ENCODE results near the gene KCNK18.

Gene KCNK18

GRCh38 chr10:117169480-117169879 lies 27.8 kb upstream of the KCNK18 start:
- DNase-seq (no peak), ATAC-seq (ENCODE audit: insufficient read depth, low read depth) (no peak)
- H3K4me3 ChIP-seq (ENCODE audit: low read depth in 1 of 2, low read length in 2 of 2): no peak overlapping the region
- no peaks in the 10 kb centered on the region for H3K79me2 ChIP-seq (ENCODE audit: insufficient read depth, low read length)
- H3K4me1 ChIP-seq (ENCODE audit: insufficient read depth, low read length): peaks cover 5% of the 10 kb centered on the region
- H3K36me3 ChIP-seq (ENCODE audit: insufficient read depth, low read length): no peaks in the 10 kb centered on the region
- H3K9ac ChIP-seq (ENCODE audit: low read depth, low read length): no peak overlapping the region
- no peaks in the 10 kb centered on the region; the same call in 1 of the 2 replicates for H4K20me1 ChIP-seq (ENCODE audit: insufficient read depth, low read length)
- H2AFZ ChIP-seq (ENCODE audit: low read depth, low read length): no peak overlapping the region
- H3K27me3 ChIP-seq (ENCODE audit: insufficient read depth, low read length, poor library complexity): no peaks in the 10 kb centered on the region
- H3K27ac ChIP-seq (ENCODE audit: low read length): no peak overlapping the region
- TF ChIP-seq, protein P1, sequence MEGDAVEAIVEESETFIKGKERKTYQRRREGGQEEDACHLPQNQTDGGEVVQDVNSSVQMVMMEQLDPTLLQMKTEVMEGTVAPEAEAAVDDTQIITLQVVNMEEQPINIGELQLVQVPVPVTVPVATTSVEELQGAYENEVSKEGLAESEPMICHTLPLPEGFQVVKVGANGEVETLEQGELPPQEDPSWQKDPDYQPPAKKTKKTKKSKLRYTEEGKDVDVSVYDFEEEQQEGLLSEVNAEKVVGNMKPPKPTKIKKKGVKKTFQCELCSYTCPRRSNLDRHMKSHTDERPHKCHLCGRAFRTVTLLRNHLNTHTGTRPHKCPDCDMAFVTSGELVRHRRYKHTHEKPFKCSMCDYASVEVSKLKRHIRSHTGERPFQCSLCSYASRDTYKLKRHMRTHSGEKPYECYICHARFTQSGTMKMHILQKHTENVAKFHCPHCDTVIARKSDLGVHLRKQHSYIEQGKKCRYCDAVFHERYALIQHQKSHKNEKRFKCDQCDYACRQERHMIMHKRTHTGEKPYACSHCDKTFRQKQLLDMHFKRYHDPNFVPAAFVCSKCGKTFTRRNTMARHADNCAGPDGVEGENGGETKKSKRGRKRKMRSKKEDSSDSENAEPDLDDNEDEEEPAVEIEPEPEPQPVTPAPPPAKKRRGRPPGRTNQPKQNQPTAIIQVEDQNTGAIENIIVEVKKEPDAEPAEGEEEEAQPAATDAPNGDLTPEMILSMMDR (IDR thresholded peaks at IDR 0.05; ENCODE audit: borderline replicate concordance, extremely low read depth, low read length, poor library complexity, severe bottlenecking): no peak
- TF ChIP-seq EZH2 (IDR thresholded peaks at IDR 0.05; ENCODE audit: borderline replicate concordance, low read depth, low read length, severe bottlenecking): no peak
- H3K9me3 ChIP-seq (ENCODE audit: insufficient read depth, low read length, severe bottlenecking): no peaks in the 10 kb centered on the region
- H3K4me2 ChIP-seq (ENCODE audit: insufficient read depth, low read length): no peak overlapping the region

DNA sequence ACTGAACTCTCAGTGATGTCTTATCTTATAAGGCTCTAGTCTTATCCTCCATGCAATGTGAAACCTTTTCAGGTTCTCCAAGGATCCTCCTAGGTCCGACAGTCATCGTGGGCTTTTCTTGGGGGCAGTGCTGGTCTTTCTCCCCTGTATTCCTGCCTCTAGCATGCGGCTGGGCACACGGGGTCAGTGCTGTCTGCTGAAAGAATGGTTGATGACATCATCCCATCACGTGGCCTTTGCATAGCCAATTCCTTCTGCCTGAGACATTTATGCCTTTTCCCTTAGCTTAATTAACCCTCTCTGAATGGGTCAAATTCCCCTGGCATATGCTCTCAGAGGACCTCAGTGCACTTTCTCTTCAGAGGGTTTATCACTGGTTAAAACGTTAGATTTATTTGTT lies 27.0 kb upstream of the KCNK18 start:
- no peaks in the 10 kb centered on the region for H3K27me3 ChIP-seq (ENCODE audit: insufficient read depth, low read length, poor library complexity)
- no peak for TF ChIP-seq EZH2 (IDR thresholded peaks at IDR 0.05; ENCODE audit: borderline replicate concordance, low read depth, low read length, severe bottlenecking)
- TF ChIP-seq, protein P1 (IDR thresholded peaks at IDR 0.05; ENCODE audit: borderline replicate concordance, extremely low read depth, low read length, poor library complexity, severe bottlenecking): no peak
- DNase-seq: no peak

GRCh38 chr10:117174439-117175214 lies 22.7 kb upstream of the KCNK18 start:
- TF ChIP-seq EZH2 (IDR thresholded peaks at IDR 0.05; ENCODE audit: borderline replicate concordance, low read depth, low read length, severe bottlenecking): no peak
- TF ChIP-seq, protein P1 (IDR thresholded peaks at IDR 0.05; ENCODE audit: borderline replicate concordance, extremely low read depth, low read length, poor library complexity, severe bottlenecking): peak; percentile 88
- H3K9ac ChIP-seq (ENCODE audit: low read depth, low read length): no peak overlapping the region
- no peaks in the 10 kb centered on the region for H3K9me3 ChIP-seq (ENCODE audit: insufficient read depth, low read length, severe bottlenecking)
- peak overlapping the region in 1 of 2 experiments; percentile 32; a peak in 2 of 4 replicates for H3K4me3 ChIP-seq (ENCODE audit: low read depth in 1 of 2, low read length in 2 of 2)
- H3K36me3 ChIP-seq (ENCODE audit: insufficient read depth, low read length): no peaks in the 10 kb centered on the region
- peaks cover 11% of the 10 kb centered on the region for H3K4me1 ChIP-seq (ENCODE audit: insufficient read depth, low read length)
- peak overlapping the region; percentile 73 for H2AFZ ChIP-seq (ENCODE audit: low read depth, low read length)
- H3K27me3 ChIP-seq (ENCODE audit: insufficient read depth, low read length, poor library complexity): no peaks in the 10 kb centered on the region
- H3K27ac ChIP-seq (ENCODE audit: low read length): peak overlapping the region; percentile 32
- no peaks in the 10 kb centered on the region for H4K20me1 ChIP-seq (ENCODE audit: insufficient read depth, low read length)
- DNase-seq (peak; percentile 83), ATAC-seq (ENCODE audit: insufficient read depth, low read depth) (peak; percentile 92)
- H3K79me2 ChIP-seq (ENCODE audit: insufficient read depth, low read length): no peaks in the 10 kb centered on the region
- peak overlapping the region; percentile 59 for H3K4me2 ChIP-seq (ENCODE audit: insufficient read depth, low read length)

More for the DNA sequence above, 27.0 kb upstream of the KCNK18 start:
- no peak overlapping the region for H3K4me3 ChIP-seq (ENCODE audit: low read depth in 1 of 2, low read length in 2 of 2)
- no peak overlapping the region for H3K4me2 ChIP-seq (ENCODE audit: insufficient read depth, low read length)
- H3K9ac ChIP-seq (ENCODE audit: low read depth, low read length): no peak overlapping the region
- no peaks in the 10 kb centered on the region for H3K9me3 ChIP-seq (ENCODE audit: insufficient read depth, low read length, severe bottlenecking)
- no peaks in the 10 kb centered on the region for H3K79me2 ChIP-seq (ENCODE audit: insufficient read depth, low read length)
- no peak for ATAC-seq (ENCODE audit: insufficient read depth, low read depth)
- peaks cover 11% of the 10 kb centered on the region for H3K4me1 ChIP-seq (ENCODE audit: insufficient read depth, low read length)
- no peaks in the 10 kb centered on the region for H3K36me3 ChIP-seq (ENCODE audit: insufficient read depth, low read length)
- no peak overlapping the region for H3K27ac ChIP-seq (ENCODE audit: low read length)
- no peak overlapping the region for H2AFZ ChIP-seq (ENCODE audit: low read depth, low read length)
- no peaks in the 10 kb centered on the region; the same call in 1 of the 2 replicates for H4K20me1 ChIP-seq (ENCODE audit: insufficient read depth, low read length)
